LNCAP (cell line): ENCODE results near the gene RC3H2.

ENCODE experiments used
- CTCF ChIP-seq: fragments of 450-650 bp; IDR thresholded peaks from 2 replicates; pipeline ENCODE4 v1.5.1; 2017; ENCODE audit warnings: mild to moderate bottlenecking

The RC3H2 gene

GRCh38 chr9:122822938-122823337 is 82.2 kb downstream of the RC3H2 start:
- no peak for TF ChIP-seq CTCF

- TF ChIP-seq CTCF = no peak
Observed at GRCh38 chr9:122822056-122822455, 83.1 kb downstream of the RC3H2 start.

- TF ChIP-seq CTCF = no peak
Observed at GRCh38 chr9:122821278-122821943, 83.7 kb downstream of the RC3H2 start.

- no peak for TF ChIP-seq CTCF
Observed at GRCh38 chr9:122820490-122820845, 84.7 kb downstream of the RC3H2 start.

- TF ChIP-seq CTCF = no peak
Observed at GRCh38 chr9:122819791-122820489, 85.2 kb downstream of the RC3H2 start.

- no peak for TF ChIP-seq CTCF
Observed at GRCh38 chr9:122819326-122819725, 85.8 kb downstream of the RC3H2 start.

- TF ChIP-seq CTCF = no peak
Observed at GRCh38 chr9:122816163-122816867, 88.8 kb downstream of the RC3H2 start.
